ENCODE results near the gene SLC14A1. TPM values are rescaled to one million over a fixed set of nuclear protein-coding genes. Genes with fewer than 3 reads are reported as not detected.

SLC14A1 gene
- total and polyA plus RNA-seq, 10 of the 15 experiments (the other 5 are each of a cell fraction or from before 2014, with no cell fraction given): 0.06 to 0.67 (median 0.10) TPM; not detected in 2

DNA sequence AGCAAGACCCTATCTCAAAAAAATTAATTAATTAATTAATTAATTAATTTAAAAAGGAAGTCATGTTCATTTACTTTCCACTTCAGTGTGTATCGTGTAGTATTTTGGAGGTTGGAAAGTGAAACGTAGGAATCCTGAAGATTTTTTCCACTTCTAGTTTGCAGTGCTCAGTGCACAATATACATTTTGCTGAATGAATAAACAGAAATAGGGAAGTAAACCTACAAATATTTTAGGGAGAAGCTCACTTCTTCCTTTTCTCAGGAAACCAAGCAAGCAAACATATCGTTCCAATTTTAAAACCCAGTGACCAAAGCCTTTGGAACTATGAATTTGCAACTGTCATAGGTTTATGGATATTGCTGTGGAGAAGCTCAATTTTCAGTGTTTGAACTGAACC is 27.8 kb downstream of the SLC14A1 start:
- Histone ChIP-seq H3K4me3 (no peak overlapping the region), H3K27me3 (replicated peaks in 1 of 2; ENCODE audit: control insufficient read depth in 2 of 2, insufficient read depth in 2 of 2, low read length in 1 of 2) (no peaks in the 10 kb centered on the region; a peak in 1 of 4 replicates), H4K20me1 (ENCODE audit: control insufficient read depth, insufficient read depth) (no peaks in the 10 kb centered on the region), H3K9ac (ENCODE audit: control insufficient read depth, insufficient read depth, low read length) (no peak overlapping the region), H3K4me2 (ENCODE audit: control insufficient read depth, insufficient read depth) (no peak overlapping the region), H2AFZ (ENCODE audit: control insufficient read depth, low read depth, low read length) (no peak overlapping the region), H3K9me3 (replicated peaks; ENCODE audit: control insufficient read depth, insufficient read depth, low read length) (no peaks in the 10 kb centered on the region; the same call in 2 of the 3 replicates), H3K36me3 (ENCODE audit: control insufficient read depth in 2 of 2, insufficient read depth in 2 of 2, low read length in 1 of 2) (no peaks in the 10 kb centered on the region), H3K27ac (ENCODE audit: control insufficient read depth, insufficient read depth) (no peak overlapping the region), H3K4me1 (ENCODE audit: control insufficient read depth, insufficient read depth, low read length) (peaks cover 14% of the 10 kb centered on the region), H3K79me2 (ENCODE audit: control insufficient read depth, insufficient read depth, low read length) (no peaks in the 10 kb centered on the region)
- ChIA-PET RAD21 (ENCODE audit: unreplicated experiment) (no interaction called here), CTCF (interaction anchor here (0.8 kb wide), 1 partner anchor 128 kb away, joined by 3 read pairs; no protein-coding TSS in a partner anchor), SMC1A (ENCODE audit: uncharacterized antibody, unreplicated experiment) (interaction anchor here (2.5 kb wide), 1 partner anchor 128 kb away, joined by 7 read pairs; no protein-coding TSS in a partner anchor), POLR2A (interaction anchor here (0.6 kb wide), 1 partner anchor 37 kb away, joined by 3 read pairs; no protein-coding TSS in a partner anchor)
- TF ChIP-seq, protein P1, sequence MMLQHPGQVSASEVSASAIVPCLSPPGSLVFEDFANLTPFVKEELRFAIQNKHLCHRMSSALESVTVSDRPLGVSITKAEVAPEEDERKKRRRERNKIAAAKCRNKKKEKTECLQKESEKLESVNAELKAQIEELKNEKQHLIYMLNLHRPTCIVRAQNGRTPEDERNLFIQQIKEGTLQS (IDR thresholded peaks at IDR 0.05; ENCODE audit: borderline replicate concordance, extremely low read depth, low read depth, low read length): no peak
- TF ChIP-seq ASH2L (IDR thresholded peaks at IDR 0.05; ENCODE audit: borderline replicate concordance, low read depth): no peak
- no peak for TF ChIP-seq SUPT20H (IDR thresholded peaks at IDR 0.05; ENCODE audit: borderline replicate concordance, control insufficient read depth, low read depth, low read length)
- no peak for TF ChIP-seq SRF (IDR thresholded peaks at IDR 0.05; ENCODE audit: low read depth in 2 of 2, low read length in 2 of 2)
- TF ChIP-seq HDAC6 (IDR thresholded peaks at IDR 0.05; ENCODE audit: unreplicated experiment): no peak
- TF ChIP-seq NFXL1 (IDR thresholded peaks at IDR 0.05; ENCODE audit: borderline replicate concordance): no peak
- TF ChIP-seq, protein P2, sequence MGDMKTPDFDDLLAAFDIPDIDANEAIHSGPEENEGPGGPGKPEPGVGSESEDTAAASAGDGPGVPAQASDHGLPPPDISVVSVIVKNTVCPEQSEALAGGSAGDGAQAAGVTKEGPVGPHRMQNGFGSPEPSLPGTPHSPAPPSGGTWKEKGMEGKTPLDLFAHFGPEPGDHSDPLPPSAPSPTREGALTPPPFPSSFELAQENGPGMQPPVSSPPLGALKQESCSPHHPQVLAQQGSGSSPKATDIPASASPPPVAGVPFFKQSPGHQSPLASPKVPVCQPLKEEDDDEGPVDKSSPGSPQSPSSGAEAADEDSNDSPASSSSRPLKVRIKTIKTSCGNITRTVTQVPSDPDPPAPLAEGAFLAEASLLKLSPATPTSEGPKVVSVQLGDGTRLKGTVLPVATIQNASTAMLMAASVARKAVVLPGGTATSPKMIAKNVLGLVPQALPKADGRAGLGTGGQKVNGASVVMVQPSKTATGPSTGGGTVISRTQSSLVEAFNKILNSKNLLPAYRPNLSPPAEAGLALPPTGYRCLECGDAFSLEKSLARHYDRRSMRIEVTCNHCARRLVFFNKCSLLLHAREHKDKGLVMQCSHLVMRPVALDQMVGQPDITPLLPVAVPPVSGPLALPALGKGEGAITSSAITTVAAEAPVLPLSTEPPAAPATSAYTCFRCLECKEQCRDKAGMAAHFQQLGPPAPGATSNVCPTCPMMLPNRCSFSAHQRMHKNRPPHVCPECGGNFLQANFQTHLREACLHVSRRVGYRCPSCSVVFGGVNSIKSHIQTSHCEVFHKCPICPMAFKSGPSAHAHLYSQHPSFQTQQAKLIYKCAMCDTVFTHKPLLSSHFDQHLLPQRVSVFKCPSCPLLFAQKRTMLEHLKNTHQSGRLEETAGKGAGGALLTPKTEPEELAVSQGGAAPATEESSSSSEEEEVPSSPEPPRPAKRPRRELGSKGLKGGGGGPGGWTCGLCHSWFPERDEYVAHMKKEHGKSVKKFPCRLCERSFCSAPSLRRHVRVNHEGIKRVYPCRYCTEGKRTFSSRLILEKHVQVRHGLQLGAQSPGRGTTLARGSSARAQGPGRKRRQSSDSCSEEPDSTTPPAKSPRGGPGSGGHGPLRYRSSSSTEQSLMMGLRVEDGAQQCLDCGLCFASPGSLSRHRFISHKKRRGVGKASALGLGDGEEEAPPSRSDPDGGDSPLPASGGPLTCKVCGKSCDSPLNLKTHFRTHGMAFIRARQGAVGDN (IDR thresholded peaks at IDR 0.05): no peak
- TF ChIP-seq ZZZ3 (IDR thresholded peaks at IDR 0.05; ENCODE audit: control insufficient read depth, insufficient read length, low read depth): no peak
- TF ChIP-seq NR2C2 (IDR thresholded peaks at IDR 0.05; ENCODE audit: borderline replicate concordance, control insufficient read depth, insufficient read length, low read depth): no peak
- TF ChIP-seq MEF2A (IDR thresholded peaks at IDR 0.05; ENCODE audit: insufficient read depth, low read depth, low read length): no peak
- TF ChIP-seq, protein P3, sequence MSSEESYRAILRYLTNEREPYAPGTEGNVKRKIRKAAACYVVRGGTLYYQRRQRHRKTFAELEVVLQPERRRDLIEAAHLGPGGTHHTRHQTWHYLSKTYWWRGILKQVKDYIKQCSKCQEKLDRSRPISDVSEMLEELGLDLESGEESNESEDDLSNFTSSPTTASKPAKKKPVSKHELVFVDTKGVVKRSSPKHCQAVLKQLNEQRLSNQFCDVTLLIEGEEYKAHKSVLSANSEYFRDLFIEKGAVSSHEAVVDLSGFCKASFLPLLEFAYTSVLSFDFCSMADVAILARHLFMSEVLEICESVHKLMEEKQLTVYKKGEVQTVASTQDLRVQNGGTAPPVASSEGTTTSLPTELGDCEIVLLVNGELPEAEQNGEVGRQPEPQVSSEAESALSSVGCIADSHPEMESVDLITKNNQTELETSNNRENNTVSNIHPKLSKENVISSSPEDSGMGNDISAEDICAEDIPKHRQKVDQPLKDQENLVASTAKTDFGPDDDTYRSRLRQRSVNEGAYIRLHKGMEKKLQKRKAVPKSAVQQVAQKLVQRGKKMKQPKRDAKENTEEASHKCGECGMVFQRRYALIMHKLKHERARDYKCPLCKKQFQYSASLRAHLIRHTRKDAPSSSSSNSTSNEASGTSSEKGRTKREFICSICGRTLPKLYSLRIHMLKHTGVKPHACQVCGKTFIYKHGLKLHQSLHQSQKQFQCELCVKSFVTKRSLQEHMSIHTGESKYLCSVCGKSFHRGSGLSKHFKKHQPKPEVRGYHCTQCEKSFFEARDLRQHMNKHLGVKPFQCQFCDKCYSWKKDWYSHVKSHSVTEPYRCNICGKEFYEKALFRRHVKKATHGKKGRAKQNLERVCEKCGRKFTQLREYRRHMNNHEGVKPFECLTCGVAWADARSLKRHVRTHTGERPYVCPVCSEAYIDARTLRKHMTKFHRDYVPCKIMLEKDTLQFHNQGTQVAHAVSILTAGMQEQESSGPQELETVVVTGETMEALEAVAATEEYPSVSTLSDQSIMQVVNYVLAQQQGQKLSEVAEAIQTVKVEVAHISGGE (CRISPR knock-in tag; IDR thresholded peaks at IDR 0.05): no peak
- no peak for TF ChIP-seq CBX3 (IDR thresholded peaks at IDR 0.05; ENCODE audit: borderline replicate concordance, low read depth)
- TF ChIP-seq CEBPB (IDR thresholded peaks at IDR 0.05; ENCODE audit: borderline replicate concordance in 1 of 2, low read depth in 2 of 2, low read length in 2 of 2): no peak
- TF ChIP-seq, protein P4, sequence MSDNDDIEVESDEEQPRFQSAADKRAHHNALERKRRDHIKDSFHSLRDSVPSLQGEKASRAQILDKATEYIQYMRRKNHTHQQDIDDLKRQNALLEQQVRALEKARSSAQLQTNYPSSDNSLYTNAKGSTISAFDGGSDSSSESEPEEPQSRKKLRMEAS (IDR thresholded peaks at IDR 0.05; ENCODE audit: low read depth, low read length): no peak
- no peak for TF ChIP-seq NR2C1 (IDR thresholded peaks at IDR 0.05)
- TF ChIP-seq ZBED1 (IDR thresholded peaks at IDR 0.05; ENCODE audit: borderline replicate concordance): no peak
- no peak for TF ChIP-seq PAX8 (IDR thresholded peaks at IDR 0.05)
- no TSS peak for BruUV-seq (replicated peaks)
- in situ Hi-C loops (cut with MboI): no loop called here
- DNase-seq (ENCODE audit: low read depth, low spot score) (no peak), FAIRE-seq (no peak), ATAC-seq (no peak)
- intact Hi-C loops (cut with micrococcal nuclease; ENCODE audit: unreplicated experiment): no loop called here
- WGBS (ENCODE audit: insufficient coverage, insufficient replicate concordance, low lambda C conversion rate, missing lambda C conversion rate): 58% methylated on average over 3 of the region's 3 CpGs
